Activated T-cell treated with anti-CD3 and anti-CD28 coated beads, Interleukin-2, amount 50 U/mL, for 72 hours (primary cell): Measurements from ENCODE around the gene ZNF786. TPM values are rescaled to one million over a fixed set of nuclear protein-coding genes. Genes with fewer than 3 reads are reported as not detected.
"Not testable (repeated sequence)": the region's sequence is repeated elsewhere in the genome, so short reads cannot be mapped to it uniquely, and the experiment has no call there.

Experiments
- ATAC-seq, 2 donors: fragments of 150-1000 bp; cut with Tn5 transposase; replicated peaks in 1 of 2; 2 replicates each; pipeline ENCODE4 v1.10.0; 2021; ENCODE audit warnings: moderate library complexity in 2 of 2, mild to moderate bottlenecking in 1 of 2
- DNase-seq, 2 donors: peaks; one replicate each; pipeline ENCODE4 v3.0.0; 2021 to 2022; ENCODE audit warnings: mixed read lengths in 1 of 2
- H3K27ac Mint-ChIP-seq: one replicate; pipeline ENCODE4 v1.8.0; 2022; ENCODE audit warnings: mild to moderate bottlenecking, moderate library complexity, mixed read lengths
- H3K27me3 Mint-ChIP-seq: one replicate; pipeline ENCODE4 v1.8.0; 2022; ENCODE audit warnings: low read depth, mixed read lengths
- H3K36me3 Mint-ChIP-seq, 2 donors: one replicate each; pipeline ENCODE4 v1.8.0; 2022; ENCODE audit warnings: mixed read lengths in 2 of 2, mild to moderate bottlenecking in 1 of 2; ENCODE audit not compliant: insufficient read depth in 2 of 2
- H3K4me1 Mint-ChIP-seq: one replicate; pipeline ENCODE4 v1.8.0; 2022; ENCODE audit warnings: low read depth, mixed read lengths
- H3K4me3 Mint-ChIP-seq, 2 donors: one replicate each; pipeline ENCODE4 v1.8.0; 2022; ENCODE audit warnings: mild to moderate bottlenecking in 2 of 2, mixed read lengths in 2 of 2, moderate library complexity in 2 of 2
- H3K9me3 Mint-ChIP-seq, 2 donors: one replicate each; pipeline ENCODE4 v1.8.0; 2022; ENCODE audit warnings: mixed read lengths in 2 of 2
- total RNA-seq, 2 donors: library from RNA; stranded (reverse); gene quantifications; one replicate each; pipeline ENCODE4 v1.2.3, GENCODE V29; 2022

ZNF786 gene
- total RNA-seq, 2 donors from 2014 or later = 5.6 to 7.3 TPM

GRCh38 chr7:149041350-149041749 is 49.2 kb downstream of the ZNF786 start:
- no peaks in the 10 kb centered on the region for H3K27me3 Mint-ChIP-seq
- no peak overlapping the region for H3K4me3 Mint-ChIP-seq
- no peak for ATAC-seq
- no peak overlapping the region for H3K27ac Mint-ChIP-seq
- H3K4me1 Mint-ChIP-seq = no peaks in the 10 kb centered on the region
- peaks cover 2 to 11% of the 10 kb centered on the region in 2 donors for H3K36me3 Mint-ChIP-seq
- peaks cover 0 to 3% of the 10 kb centered on the region in 2 donors for H3K9me3 Mint-ChIP-seq
- DNase-seq = no peak

DNA sequence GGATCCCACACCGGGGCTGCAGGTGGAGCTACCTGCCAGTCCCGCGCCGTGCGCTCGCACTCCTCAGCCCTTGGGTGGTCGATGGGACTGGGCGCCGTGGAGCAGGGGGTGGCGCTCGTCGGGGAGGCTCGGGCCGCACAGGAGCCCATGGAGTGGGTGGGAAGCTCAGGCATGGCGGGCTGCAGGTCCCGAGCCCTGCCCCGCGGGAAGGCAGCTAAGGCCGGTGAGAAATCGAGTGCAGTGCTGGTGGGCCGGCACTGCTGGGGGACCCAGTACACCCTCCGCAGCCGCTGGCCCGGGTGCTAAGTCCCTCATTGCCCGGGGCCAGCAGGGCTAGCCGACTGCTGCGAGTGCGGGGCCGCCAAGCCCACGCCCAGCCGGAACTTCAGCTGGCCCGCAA is 51.9 kb downstream of the ZNF786 start:
- H3K27me3 Mint-ChIP-seq, H3K4me1 Mint-ChIP-seq, H3K27ac Mint-ChIP-seq, H3K4me3 Mint-ChIP-seq, ATAC-seq, DNase-seq, H3K9me3 Mint-ChIP-seq: not testable (repeated sequence)
- H3K36me3 Mint-ChIP-seq = peaks cover 4 to 16% of the 10 kb centered on the region in 2 donors

DNA sequence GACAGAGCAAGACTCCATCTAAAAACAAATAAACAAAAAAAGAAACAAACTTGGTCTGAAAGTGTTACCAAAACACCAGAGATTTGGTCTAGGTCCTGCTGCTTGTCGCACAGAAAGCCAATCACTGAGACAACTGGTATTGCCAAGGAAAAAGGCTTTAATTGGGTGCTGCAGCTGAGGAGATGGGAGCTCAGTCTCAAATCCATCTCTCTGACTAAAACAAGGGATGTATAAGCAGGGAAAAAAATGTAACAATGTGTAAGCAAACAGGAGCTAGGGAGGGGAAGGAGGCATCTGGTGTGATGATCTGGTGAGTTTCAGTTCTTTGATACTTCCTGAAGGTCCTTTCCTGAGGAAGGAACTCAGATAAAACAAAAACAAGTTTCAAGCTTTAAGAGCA is 53.8 kb downstream of the ZNF786 start:
- no peak overlapping the region for H3K4me3 Mint-ChIP-seq

DNA sequence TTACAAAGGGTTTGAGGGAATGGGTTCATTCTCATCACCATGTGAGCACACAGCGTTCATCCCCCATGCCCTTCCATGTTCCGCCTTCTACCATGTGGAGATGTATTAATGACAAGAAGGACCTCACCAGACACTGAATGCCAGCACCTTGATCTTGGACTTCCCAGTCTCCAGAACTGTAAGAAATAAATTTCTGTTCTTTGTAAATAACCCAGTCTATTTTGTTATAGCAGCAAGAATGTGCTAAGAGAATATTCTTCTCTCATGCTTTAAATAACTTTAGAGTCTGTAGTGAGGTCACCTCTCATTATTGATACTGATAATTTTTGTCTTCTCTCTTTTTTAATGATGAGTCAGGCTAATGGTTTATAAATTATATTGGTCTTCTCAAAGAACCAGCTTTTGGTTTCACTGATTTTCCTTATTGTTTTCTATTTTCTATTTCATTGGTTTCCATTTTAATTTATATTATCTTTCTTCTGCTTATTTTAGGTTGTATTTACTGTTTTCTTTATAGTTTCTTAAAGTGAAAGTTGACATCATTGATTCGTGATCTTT is 59.1 kb downstream of the ZNF786 start:
- H3K4me3 Mint-ChIP-seq = no peak overlapping the region
- H3K9me3 Mint-ChIP-seq = peaks cover 2 to 3% of the 10 kb centered on the region in 2 donors
- no peak overlapping the region for H3K27ac Mint-ChIP-seq
- no peaks in the 10 kb centered on the region for H3K27me3 Mint-ChIP-seq
- peaks cover 2 to 5% of the 10 kb centered on the region in 2 donors for H3K36me3 Mint-ChIP-seq
- peaks cover 20% of the 10 kb centered on the region for H3K4me1 Mint-ChIP-seq
- DNase-seq = no peak
- ATAC-seq = no peak

More for the DNA sequence above, 53.8 kb downstream of the ZNF786 start:
- ATAC-seq (no peak), DNase-seq (no peak)
- no peaks in the 10 kb centered on the region for H3K27me3 Mint-ChIP-seq
- no peak overlapping the region for H3K27ac Mint-ChIP-seq
- H3K4me1 Mint-ChIP-seq = no peaks in the 10 kb centered on the region
- H3K9me3 Mint-ChIP-seq = peaks cover 2 to 6% of the 10 kb centered on the region in 2 donors
- H3K36me3 Mint-ChIP-seq = peaks cover 4 to 16% of the 10 kb centered on the region in 2 donors

GRCh38 chr7:149030439-149030838 is 60.1 kb downstream of the ZNF786 start:
- not testable (repeated sequence) for ATAC-seq, DNase-seq, H3K27ac Mint-ChIP-seq, H3K27me3 Mint-ChIP-seq, H3K4me3 Mint-ChIP-seq, H3K9me3 Mint-ChIP-seq, H3K36me3 Mint-ChIP-seq
- H3K4me1 Mint-ChIP-seq = peaks cover 30% of the 10 kb centered on the region

DNA sequence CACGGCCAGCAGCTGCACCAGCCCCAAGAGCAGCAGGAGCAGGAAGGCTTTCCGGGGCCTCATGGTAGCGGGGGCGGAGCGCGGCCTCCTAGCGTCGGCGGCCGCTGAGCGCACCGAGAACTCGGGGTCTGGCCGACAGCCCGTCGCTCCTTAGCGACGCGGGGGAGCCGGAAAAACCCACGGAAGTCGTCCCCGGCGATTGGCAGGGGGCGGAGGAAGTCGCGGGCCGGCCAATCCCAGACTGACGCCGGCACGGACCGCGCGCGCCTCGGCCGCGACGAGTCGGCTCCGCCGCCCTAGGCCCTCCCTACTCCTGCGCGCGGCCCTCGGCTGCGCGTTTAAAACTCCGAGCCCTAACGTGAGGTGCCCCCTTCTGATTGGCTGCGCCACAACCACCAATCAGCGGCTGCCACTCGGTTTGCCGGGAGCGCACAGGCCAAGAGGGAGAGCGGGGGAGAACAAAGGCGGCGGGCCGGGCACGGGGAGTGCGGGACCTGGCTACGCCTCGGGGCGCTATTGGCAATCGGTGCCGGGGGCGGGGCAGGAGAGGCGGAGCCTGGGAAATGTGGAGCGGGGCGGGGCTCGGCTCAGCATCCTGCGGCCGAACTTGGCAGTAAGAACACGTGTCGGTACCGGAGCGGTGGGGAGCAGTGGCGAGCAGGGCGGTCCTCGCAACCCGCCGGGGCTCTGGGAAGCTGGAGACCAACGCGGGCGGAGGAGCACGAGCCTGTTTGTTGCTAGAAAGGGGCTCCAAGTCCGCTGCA is 62.0 kb downstream of the ZNF786 start, which contains the start of gene PDIA4:
PDIA4 (minus strand) TSS at position 160 of the 764 bp plus-strand sequence; CDS start at position 63, 97 bp downstream.
- no peaks in the 10 kb centered on the region for H3K27me3 Mint-ChIP-seq
- ATAC-seq = peak; percentile 91 to 92
- peak within 1 kb of the TSS; percentile 95 to 99 for H3K4me3 Mint-ChIP-seq
- H3K9me3 Mint-ChIP-seq = no peaks in the 10 kb centered on the region
- H3K27ac Mint-ChIP-seq = peak within 1 kb of the TSS; percentile 96
- H3K36me3 Mint-ChIP-seq = peaks cover 0 to 5% of the 10 kb centered on the region in 2 donors
- peaks cover 45% of the 10 kb centered on the region for H3K4me1 Mint-ChIP-seq
- peak; percentile 100 for DNase-seq

GRCh38 chr7:149027611-149028345 is 62.7 kb downstream of the ZNF786 start:
- Mint-ChIP-seq H3K9me3 (no peaks in the 10 kb centered on the region), H3K4me1 (peaks cover 52% of the 10 kb centered on the region)

GRCh38 chr7:149027055-149027454 is 63.5 kb downstream of the ZNF786 start:
- peak overlapping the region; percentile 96 for H3K27ac Mint-ChIP-seq
- H3K36me3 Mint-ChIP-seq = peaks cover 0 to 9% of the 10 kb centered on the region in 2 donors
- peak overlapping the region; percentile 95 to 99 for H3K4me3 Mint-ChIP-seq
- H3K9me3 Mint-ChIP-seq = no peaks in the 10 kb centered on the region
- peaks cover 57% of the 10 kb centered on the region for H3K4me1 Mint-ChIP-seq
- no peaks in the 10 kb centered on the region for H3K27me3 Mint-ChIP-seq
- ATAC-seq = no peak
- DNase-seq = no peak

More at GRCh38 chr7:149027611-149028345, 62.7 kb downstream of the ZNF786 start:
- ATAC-seq (no peak), DNase-seq (no peak)
- H3K36me3 Mint-ChIP-seq = peaks cover 0 to 9% of the 10 kb centered on the region in 2 donors
- H3K27me3 Mint-ChIP-seq = no peaks in the 10 kb centered on the region
- H3K27ac Mint-ChIP-seq = peak overlapping the region; percentile 96
- peak overlapping the region; percentile 95 to 99 for H3K4me3 Mint-ChIP-seq

- H3K27me3 Mint-ChIP-seq = no peaks in the 10 kb centered on the region
- H3K9me3 Mint-ChIP-seq = no peaks in the 10 kb centered on the region
- peaks cover 53% of the 10 kb centered on the region for H3K4me1 Mint-ChIP-seq
- H3K4me3 Mint-ChIP-seq = no peak overlapping the region
- ATAC-seq = no peak
- H3K27ac Mint-ChIP-seq = peak overlapping the region; percentile 84
- peaks cover 4 to 21% of the 10 kb centered on the region in 2 donors for H3K36me3 Mint-ChIP-seq
- no peak for DNase-seq
Observed at GRCh38 chr7:149023662-149024061, 66.9 kb downstream of the ZNF786 start.

DNA sequence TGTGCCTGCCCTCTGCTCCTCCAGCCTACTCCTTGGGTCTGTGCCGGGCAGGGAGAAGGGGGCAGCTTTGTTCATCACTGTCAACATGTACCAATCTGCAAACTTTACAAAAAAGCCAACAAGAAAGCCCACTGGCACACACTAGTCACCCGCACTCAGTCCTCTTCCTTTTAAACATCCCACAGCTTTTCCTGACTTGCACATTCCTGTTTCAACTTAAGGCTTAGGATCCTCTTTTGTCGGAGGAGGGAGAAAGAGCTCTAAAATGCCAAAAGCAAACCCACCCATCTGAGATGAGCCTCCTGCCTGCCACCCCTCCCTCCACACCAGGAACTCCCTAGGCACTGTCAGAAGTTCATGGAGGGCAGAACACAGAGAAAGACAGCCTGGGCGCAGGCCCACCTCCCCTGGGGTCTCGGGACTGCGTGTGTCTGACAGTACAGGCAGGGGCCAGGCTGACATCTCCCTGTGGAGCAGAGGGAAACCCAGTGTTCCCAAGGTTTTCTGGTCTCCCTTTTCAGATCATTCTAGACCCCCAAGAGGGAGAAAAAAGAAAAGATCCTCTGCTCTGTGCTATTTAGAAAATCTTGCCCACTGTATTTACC is 67.7 kb downstream of the ZNF786 start:
- H3K4me3 Mint-ChIP-seq = no peak overlapping the region
- H3K27ac Mint-ChIP-seq = peak overlapping the region; percentile 84
- no peaks in the 10 kb centered on the region for H3K27me3 Mint-ChIP-seq
- DNase-seq (no peak), ATAC-seq (no peak)
- no peaks in the 10 kb centered on the region for H3K9me3 Mint-ChIP-seq
- peaks cover 4 to 21% of the 10 kb centered on the region in 2 donors for H3K36me3 Mint-ChIP-seq
- peaks cover 53% of the 10 kb centered on the region for H3K4me1 Mint-ChIP-seq

DNA sequence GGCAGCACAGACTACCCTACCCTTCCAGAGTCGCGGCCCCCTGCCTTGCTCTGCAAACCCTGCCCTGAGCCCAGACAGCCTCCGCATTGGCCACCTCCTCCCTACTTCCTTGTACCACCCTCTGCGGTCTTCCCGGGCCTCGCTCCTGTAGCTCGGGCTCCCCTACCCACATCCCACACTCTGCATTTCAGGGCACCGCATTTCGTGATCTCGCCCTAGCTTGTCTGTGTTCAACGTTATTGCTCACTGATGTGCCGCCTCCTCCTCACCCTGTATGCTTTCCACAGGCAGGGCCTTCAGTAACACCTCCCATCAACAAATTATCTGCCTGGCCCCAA is 68.8 kb downstream of the ZNF786 start:
- H3K36me3 Mint-ChIP-seq = peaks cover 6 to 23% of the 10 kb centered on the region in 2 donors
- peaks cover 44% of the 10 kb centered on the region for H3K4me1 Mint-ChIP-seq
- H3K27ac Mint-ChIP-seq = peak overlapping the region; percentile 4
- H3K27me3 Mint-ChIP-seq = no peaks in the 10 kb centered on the region
- DNase-seq (no peak), ATAC-seq (peak in 1 of 2 donors; percentile 36)
- H3K9me3 Mint-ChIP-seq = no peaks in the 10 kb centered on the region
- no peak overlapping the region for H3K4me3 Mint-ChIP-seq

DNA sequence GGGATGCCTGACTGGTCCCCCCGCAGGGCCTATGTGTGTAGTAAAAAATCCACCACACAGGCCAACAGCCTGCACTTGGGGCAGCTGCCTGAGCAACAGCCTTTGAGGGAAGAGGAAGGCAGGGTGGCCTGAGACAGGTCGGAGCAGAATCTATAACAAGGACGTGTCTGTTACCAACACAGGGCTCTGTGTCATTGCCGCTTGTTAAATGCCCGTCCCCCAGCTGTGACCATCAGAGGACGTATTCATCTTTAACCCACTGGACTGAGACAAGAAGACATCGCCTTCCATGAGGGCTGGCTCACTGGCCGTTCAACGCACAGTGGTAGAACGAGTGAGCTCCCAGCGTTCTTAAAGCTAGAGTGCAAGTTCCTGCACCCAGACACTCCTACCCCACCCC is 70.0 kb downstream of the ZNF786 start:
- H3K27ac Mint-ChIP-seq = no peak overlapping the region

More for the DNA sequence above, 70.0 kb downstream of the ZNF786 start:
- no peak for ATAC-seq
- Mint-ChIP-seq H3K4me3 (no peak overlapping the region), H3K4me1 (peaks cover 32% of the 10 kb centered on the region), H3K36me3 (peaks cover 6 to 24% of the 10 kb centered on the region in 2 donors), H3K27me3 (no peaks in the 10 kb centered on the region), H3K9me3 (no peaks in the 10 kb centered on the region)
- DNase-seq = no peak
